ENCODE data around the gene KCTD11.

The KCTD11 gene

DNA sequence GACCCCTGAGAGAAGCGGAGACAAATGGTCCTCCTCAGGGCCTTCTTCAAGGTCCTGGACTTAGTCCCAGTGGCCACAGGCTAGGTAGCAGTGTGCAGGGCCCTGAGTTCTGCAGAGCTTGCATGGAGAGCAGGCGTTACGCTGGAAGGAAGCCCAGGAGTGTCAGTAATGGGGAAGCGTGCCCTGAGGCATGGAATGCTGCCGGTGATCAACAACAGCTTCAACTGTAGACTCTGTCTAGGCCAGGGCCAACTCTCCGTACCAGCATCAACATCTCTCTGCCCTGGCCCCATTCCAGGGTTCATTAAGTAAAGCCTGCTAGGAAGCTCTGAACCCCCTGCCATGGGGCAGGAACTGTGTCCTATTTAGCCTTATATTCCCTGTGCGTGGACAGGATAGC lies 28.4 kb downstream of the KCTD11 start:
- no peak for DNase-seq (ENCODE audit: low read depth)

DNA sequence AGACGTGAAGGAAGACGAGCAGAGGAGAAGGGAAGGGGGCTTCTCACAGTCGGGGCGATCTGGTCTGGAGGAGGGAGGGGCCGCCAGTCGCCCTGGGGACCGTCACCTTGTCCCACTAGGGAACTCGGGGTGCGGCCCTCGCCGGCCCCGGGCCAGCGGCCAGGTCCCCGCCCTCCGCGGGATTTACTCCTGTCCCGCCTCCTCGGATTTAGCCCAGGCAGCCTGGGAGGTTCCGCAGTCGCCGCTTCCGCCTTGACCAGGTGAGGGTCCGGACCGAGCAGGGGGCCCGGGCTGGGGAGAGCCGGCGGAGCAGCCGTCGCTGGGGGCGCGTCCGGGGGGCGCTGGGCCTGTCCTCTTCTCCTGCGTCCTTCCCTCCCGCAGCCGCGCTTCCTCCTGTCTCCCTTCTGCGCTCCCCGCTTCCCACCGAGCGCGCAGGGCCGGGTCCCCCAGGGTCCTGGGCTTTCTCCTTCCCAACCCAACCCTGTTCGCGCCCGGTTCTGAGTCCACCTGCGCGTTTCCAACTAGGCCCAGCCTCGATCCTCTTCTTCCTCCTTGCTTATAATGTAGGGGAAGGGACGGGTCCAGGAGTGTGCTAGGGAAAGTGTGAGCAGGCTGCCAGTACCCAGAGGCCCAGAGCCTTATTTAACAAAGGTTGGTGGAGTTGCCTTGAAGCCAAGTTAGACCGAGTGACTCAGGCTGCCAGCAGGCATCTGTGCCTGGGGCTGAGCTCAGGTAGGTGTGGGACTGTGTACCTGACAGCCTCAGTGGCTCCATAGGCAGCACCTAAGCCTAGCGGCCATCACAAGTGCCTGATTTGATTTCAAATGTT lies 29.1 kb downstream of the KCTD11 start, which contains the start of gene TNK1:
TSS of gene TNK1 (plus strand) at position 235 of the 829 bp plus-strand sequence. CDS start 1,838 bp downstream, outside the sequence.
- no peak for DNase-seq (ENCODE audit: low read depth)

DNA sequence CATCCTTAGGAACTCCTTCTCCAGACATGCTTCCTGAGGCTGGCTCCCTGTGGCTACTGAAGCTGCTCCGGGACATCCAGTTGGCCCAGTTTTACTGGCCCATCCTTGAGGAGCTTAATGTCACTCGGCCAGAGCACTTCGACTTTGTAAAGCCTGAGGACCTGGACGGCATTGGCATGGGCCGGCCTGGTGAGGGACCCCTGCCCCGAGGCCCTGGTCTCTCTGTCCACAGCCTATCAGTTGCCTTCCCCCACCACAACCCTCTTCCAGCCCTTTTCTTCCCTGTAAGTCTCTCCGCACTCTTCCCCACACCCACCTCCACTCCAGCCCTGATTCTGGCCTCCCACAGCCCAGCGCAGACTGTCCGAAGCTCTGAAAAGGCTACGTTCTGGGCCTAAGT lies 30.9 kb downstream of the KCTD11 start:
- DNase-seq (ENCODE audit: low read depth), result no peak

- DNase-seq (ENCODE audit: low read depth), result no peak
Observed at GRCh38 chr17:7383371-7383741, 31.4 kb downstream of the KCTD11 start.

GRCh38 chr17:7383742-7384488 lies 32.0 kb downstream of the KCTD11 start:
- DNase-seq (ENCODE audit: low read depth), result no peak

DNA sequence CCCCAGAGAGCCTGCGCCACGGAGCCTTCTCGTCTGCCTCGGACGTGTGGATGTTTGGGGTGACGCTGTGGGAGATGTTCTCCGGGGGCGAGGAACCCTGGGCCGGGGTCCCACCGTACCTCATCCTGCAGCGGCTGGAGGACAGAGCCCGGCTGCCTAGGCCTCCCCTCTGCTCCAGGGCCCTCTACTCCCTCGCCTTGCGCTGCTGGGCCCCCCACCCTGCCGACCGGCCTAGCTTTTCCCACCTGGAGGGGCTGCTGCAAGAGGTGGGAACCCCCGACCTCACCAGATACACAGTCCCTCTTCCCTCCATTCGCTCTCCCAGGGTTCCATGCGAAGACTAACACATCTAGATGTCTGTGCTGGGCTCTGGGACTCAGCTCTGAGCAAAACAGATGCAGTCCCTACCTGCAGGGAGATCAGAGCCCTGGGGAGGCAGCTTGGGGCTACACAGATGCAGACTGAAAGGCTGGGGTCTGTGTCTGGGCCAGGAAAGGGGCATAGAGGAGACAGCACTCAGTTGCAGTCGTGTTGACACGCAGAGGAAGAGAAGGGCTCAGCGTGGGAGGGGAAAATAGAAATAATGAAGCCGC lies 32.6 kb downstream of the KCTD11 start:
- DNase-seq (ENCODE audit: low read depth), result no peak

DNA sequence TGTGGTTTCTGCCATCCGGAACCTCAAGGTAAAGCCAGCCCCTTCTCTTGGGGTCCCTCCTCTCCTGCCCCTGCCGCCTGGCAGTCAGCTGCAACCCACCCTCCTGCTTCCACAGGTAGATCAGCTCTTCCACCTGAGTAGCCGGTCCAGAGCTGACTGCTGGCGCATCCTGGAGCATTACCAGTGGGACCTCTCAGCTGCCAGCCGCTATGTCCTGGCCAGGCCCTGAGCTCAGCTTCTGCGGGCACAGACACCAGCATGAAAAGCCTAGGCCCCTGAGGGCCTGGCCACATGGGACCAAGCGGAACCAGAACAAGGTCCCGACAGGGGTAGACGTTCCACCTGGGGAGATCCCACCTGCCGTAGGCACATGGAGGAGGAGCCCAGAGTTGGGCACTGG lies 36.9 kb downstream of the KCTD11 start:
- DNase-seq (ENCODE audit: low read depth), result no peak

DNA sequence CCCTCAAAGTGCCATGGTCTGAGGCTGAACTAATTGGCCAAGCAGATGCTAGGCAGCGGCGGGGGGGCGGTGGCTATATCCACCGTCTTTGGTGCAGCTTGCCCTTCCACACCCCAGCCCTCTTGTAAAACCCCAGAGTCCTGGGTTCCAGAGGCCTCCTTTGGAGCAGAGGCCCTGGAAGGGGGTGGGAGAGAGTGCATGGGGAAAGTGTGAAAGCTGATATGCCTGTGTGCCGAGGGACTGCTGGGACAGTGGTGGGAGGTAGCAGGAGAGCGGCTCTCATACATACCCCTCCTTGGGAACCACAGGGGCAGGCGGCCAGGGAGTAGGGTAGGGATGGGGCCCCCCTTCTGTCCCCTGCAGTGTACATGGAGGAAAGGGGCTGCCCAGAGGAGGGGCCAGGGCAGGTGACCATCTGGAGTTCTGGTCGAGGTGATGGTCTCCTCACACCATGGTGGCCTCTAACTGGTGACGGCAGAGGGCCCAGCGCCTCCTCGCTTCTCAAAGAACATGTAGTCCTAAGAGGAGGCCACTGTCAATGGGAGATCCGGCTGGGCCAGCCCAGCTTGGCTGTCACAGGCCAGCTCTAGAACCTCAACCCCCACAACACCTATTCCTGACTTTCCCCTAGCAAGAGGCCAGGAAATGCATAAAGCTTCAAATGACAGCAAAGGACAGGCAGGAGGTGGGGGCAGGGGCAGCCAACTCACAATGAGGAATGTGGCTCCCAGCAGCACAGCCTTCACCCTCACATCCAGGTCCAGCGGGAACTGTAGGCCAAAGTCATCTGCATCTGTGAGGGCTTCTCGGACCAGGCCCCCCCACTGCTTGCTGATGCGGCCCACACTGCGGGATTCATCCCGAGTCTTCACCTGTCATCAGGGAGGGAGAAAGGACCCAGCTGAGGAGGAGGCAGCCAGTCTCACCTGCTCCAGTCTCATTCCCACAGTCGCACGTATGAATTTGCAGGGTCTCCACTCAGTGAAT lies 38.3 kb downstream of the KCTD11 start:
- DNase-seq (ENCODE audit: low read depth), result no peak

DNA sequence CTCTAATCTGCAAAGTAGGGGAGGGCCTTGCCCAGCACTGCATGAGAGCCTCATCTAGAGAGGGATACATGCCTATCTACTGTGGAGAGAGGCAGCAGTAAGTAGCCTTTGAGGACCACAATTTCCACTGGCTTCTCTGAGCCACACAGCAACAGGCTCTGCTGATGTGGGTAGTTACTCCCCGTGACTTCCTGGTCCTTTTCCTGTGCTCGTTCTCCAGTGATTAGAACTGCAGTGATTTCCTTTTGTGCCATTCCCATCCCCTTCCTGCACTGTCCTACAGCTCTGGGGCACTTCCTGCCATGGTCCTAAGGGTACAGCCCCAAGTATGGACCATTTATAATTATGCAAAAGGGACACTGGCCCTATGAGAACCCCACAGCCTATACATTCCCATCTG lies 39.3 kb downstream of the KCTD11 start:
- DNase-seq (ENCODE audit: low read depth), result no peak

DNA sequence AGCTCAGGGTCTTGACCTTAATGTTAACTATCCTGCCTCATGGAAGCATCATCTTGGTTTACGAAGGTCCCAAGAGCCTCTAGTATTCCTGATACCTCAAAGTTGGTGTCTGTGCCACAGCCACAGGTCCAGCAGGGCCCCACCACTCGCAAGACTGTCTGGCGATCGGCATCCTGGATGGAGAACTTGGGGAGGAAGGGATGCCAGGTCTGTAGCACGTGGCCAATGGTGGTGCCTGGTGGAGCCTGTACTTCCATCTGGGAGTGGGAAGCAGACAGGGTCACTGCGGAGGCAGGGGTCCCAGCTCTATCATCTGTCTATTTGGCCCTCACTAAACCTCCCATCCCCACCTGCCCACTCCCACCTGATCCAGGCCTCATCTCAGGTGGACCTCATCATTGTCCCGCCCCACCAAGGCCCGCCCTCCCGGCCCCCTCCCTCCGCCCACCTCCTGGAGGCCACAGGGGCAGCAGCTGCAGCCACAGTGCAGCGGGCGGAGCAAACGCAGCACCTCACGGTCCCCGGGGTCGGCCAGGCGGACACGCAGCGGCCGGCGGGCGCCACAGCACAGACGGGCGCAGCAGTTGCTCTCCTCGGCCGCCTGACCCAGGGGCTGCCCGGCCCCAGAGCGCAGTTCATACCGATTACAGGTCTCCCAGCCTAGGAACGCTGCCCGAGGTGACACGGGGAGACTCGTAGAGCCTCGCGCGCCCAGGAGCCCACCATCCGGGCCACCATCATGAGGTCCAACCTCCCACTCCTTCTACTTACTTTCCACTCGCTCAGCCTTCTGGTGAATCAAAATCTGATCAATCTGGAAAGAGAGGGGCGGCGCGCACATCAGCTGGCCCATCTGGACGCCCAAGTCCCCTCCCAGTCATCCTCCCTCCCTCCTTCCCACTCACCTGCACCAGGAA lies 41.0 kb downstream of the KCTD11 start:
- no peak for DNase-seq (ENCODE audit: low read depth)

DNA sequence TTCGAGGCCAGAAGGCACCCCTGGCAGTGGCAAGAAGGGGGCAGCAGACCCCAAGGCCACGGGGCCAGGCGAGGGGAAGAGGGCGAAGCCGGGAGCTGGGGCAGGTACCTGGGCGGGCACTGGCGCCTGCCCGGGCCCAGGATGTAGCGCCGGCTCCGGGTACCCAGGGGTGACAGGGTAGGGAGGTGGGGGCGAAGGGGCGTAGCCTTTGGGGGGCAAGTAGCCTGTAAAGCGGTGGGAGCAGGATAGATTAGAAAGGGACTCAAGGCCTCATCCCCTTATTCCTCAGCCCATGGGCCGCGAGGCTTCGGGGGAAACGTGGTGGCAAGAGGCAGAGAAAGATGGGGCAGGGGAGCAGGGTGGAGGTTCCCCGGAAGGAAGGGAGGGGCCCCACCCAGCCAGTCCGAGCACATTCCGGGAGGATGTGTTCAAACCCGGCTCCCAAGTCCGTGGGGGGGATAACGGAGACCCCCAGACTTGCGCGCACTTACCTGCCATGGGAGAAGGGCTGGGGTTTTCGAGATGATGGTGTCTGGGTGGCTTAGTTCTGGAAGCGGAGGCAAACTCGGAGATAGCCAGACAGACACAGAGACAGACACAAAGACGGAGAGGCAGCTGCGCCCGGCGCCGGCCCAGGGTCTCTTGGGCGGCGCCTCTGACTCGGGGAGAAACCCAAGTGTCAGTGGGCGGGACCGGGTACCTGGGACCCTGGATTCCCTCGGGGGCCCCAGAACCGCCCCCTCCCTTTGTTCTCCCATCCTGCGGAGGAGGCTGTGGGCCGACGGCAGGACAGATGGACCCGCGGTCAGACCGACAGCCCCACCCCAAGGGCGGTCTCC lies 41.9 kb downstream of the KCTD11 start:
- no peak for DNase-seq (ENCODE audit: low read depth)

DNA sequence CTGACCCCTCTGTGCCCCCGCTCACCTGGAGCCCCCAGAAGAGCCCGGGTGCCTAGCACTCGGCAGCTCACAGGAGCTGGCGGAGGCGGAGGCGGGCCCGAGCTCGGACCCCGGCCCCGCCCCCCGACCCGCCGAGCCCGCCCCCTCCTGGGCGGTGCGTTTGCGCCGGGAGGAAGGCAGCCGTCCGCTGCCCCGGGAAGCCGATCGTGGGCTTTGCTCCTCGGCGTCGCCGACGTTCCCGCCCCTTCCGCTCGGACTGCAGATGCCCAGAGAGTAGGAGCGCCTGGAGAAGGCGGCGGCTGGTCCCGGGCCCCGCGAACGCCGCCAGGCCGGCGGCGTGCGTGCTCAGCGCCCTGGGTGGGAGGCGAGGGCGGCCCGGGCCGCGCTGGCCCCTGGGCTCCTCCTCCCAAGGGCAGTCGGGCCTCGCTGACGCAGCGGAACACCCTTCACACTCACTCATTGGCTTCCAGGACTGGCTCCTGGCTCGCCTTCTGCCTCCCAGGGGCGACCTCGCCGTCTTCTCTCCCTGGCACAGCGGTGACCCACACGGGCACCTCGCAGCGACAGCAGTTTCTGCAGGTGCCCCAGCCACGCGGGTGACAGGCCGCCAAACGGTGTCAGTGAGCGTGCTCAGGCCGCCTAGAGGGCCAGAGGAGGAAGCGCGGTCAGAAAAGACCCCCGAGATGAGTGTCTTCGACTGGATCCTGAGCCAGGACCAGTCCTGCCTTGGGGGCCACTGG lies 42.7 kb downstream of the KCTD11 start, which contains the start of gene PLSCR3:
TSS of gene PLSCR3 (minus strand) at position 74 of the 740 bp plus-strand sequence. CDS start 415 bp downstream, outside the sequence.
- DNase-seq (ENCODE audit: low read depth), result peak; percentile 31

GRCh38 chr17:7396147-7396546 lies 44.2 kb downstream of the KCTD11 start:
- no peak for DNase-seq (ENCODE audit: low read depth)

DNA sequence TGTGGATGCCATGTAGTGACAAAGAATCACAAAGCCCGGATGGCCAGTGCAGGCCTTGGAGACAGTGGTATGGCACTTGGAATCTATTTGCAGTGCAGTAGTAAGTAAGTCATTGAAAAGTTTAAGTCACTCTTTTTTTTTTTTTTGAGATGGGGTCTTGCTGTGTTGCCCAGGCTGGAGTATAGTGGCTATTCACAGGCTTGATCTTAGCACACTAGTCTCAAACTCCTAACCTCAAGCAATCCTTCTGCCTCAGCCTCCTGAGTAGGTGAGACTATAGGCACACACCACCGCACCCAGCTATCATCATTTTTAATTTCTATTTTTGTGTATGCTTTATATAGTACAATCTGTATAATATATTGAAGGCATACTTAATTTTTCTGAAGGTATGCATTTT lies 46.6 kb downstream of the KCTD11 start:
- no peak for DNase-seq (ENCODE audit: low read depth)

DNA sequence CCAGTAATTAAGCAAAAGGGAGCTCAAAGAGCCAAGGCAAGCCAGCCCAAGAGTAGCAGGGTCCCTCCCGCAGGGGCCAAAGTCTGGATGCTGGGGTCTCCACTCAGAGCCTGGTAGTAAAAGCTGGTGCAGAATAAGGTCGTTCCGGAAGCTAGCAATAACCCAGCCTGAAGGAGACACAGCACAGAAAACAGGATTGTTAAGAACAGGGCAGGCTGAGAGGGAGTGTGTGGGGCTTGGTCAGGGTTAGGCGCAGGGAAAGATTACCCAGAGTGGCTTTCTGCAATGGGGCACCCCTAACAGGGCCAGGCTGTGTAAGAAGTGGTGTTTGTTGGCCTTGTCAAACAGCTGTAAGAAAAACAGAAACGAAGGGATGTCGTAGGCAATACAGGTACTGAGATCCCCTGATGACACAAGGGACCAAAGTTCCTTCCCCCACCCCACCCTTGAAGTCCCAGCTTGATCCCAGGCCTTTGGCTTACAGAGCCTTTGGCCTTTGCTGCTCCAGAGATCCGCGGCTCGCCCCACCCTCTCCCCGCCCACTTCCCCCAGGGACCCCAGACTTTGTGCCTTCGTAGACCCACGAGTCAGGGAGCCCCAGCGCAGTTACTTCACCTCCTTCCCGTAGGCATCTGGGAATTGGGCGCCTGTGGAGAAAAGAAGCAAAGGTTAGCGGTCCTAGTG lies 51.2 kb downstream of the KCTD11 start:
- no peak for DNase-seq (ENCODE audit: low read depth)

- DNase-seq (ENCODE audit: low read depth), result no peak
Observed at GRCh38 chr17:7403727-7403976, 51.7 kb downstream of the KCTD11 start.

DNA sequence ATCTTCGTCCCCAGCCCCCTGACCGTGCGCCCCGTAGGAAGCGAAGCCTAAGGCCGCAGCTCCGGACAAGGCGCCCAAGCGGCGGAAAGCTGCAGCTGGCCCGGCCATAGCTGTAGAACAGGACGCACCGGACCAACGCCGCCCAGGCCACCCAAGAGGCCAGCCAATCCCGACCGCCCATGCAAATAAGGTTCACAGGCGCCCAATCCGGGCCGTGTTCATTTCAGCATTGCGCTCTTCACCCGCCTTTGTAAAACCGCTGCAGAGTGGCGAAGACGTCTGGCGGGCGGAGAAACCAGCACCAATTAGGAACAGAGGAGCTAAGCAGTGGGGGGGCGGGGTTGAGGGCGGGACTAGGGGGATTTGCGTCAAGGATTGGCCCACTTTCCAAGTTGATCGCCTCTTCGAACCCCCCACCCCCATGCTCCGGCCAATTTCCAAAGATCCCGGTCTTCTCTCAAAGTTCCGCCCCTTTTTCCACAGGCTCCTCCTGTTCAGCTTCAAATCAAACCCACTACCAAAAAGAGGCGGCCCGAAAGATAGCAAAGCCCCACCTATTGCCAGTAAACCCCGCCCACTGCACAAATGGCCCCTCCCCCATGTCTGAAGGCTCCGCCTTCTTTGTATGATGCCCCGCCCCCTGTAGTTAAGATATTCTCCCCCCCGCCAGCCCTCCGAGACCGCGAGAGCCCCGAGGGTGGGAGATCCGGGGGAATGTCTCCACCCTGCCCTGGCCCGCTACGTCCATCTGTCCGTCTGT lies 52.2 kb downstream of the KCTD11 start, which contains the start of gene TMEM256:
TSS of gene TMEM256 (minus strand) at position 121 of the 760 bp plus-strand sequence. CDS start at position 108, 13 bp downstream.
- peak; percentile 97 for DNase-seq (ENCODE audit: low read depth)

Measured in non-pigmented ciliary epithelial cell (primary cell).